HCT116 (cell line): Measurements from ENCODE around the gene PHF20. TPM values are rescaled to one million over a fixed set of nuclear protein-coding genes. Genes with fewer than 3 reads are reported as not detected.

ENCODE experiments used
- ATAC-seq: fragments of 200-7000 bp; cut with Tn5 transposase; 2 replicates; pipeline ENCODE4 v1.9.1; 2020; ENCODE audit warnings: mild to moderate bottlenecking, moderate library complexity
- BruUV-seq: library from RNA; stranded (reverse); fragments of 400-500 nt; replicated peaks from 2 replicates; lab custom pipeline; 2021; lab: Mats Ljungman, UMichigan
- CTCF ChIA-PET: fragments of 300-600 bp; sonication (Branson Sonifier 250); formaldehyde crosslinking; loops from one replicate; lab custom pipeline; 2021; ENCODE audit warnings: antibody characterized with exemption; lab: Charles Lee
- POLR2A ChIA-PET: fragments of 300-600, 350-600 bp; sonication (Branson Sonifier 250); formaldehyde crosslinking; loops from one replicate; lab custom pipeline; 2021; ENCODE audit warnings: antibody characterized with exemption; lab: Charles Lee
- RAD21 ChIA-PET, 2 experiments: fragments of 300-600 bp; sonication (Branson Sonifier 250); formaldehyde crosslinking; loops; one replicate each; lab custom pipeline; 2023; ENCODE audit warnings: low total read pairs in 2 of 2; ENCODE audit not compliant: uncharacterized antibody in 2 of 2, unreplicated experiment in 2 of 2, low non-redundant PET in 1 of 2; lab: Charles Lee
- DNase-seq: peaks from one replicate; pipeline ENCODE4 v3.0.0-alpha.2; 2010; ENCODE audit warnings: low read depth, low spot score
- H2AFZ ChIP-seq: fragments of 200-600 bp; shearing (Covaris generic), sonication (generic); 2 replicates; pipeline ENCODE4 v1.6.1; 2017; ENCODE audit warnings: low read depth, mixed run types, mixed read lengths, antibody characterized with exemption, low read length; ENCODE audit not compliant: poor library complexity, severe bottlenecking
- H3K27ac ChIP-seq: 2 replicates; pipeline ENCODE4 v1.5.1; 2012; ENCODE audit warnings: low read depth, low read length
- H3K27me3 ChIP-seq: fragments of 200-600 bp; sonication (generic); 2 replicates; pipeline ENCODE4 v1.6.1; 2016; ENCODE audit warnings: mixed run types, low read length, mixed read lengths; ENCODE audit not compliant: insufficient read depth
- H3K36me3 ChIP-seq, 2 experiments: fragments of 200-500 bp in 1 of 2; fragments of 200-600 bp in 1 of 2; sonication (Bioruptor generic) in 1 of 2; sonication (generic) in 1 of 2; 2 replicates each; pipeline versions ENCODE4 v1.5.1 to v1.6.1; 2014 to 2016; ENCODE audit warnings: low read length in 2 of 2, inconsistent platforms in 1 of 2, mixed read lengths in 1 of 2, mixed run types in 1 of 2; ENCODE audit not compliant: insufficient read depth in 2 of 2, control insufficient read depth in 1 of 2
- H3K4me1 ChIP-seq, 2 experiments: fragments of 200-600 bp in 1 of 2; sonication (generic) in 1 of 2; 2 replicates each; pipeline versions ENCODE4 v1.5.1 to v1.6.1; 2012 to 2017; ENCODE audit warnings: low read length in 2 of 2, inconsistent platforms in 1 of 2, mild to moderate bottlenecking in 1 of 2, mixed read lengths in 1 of 2, mixed run types in 1 of 2, moderate library complexity in 1 of 2; ENCODE audit not compliant: insufficient read depth in 2 of 2, control insufficient read depth in 1 of 2
- H3K4me2 ChIP-seq: fragments of 200-600 bp; sonication (generic); 2 replicates; pipeline ENCODE4 v1.6.1; 2017; ENCODE audit warnings: mixed run types, low read length, mixed read lengths
- H3K4me3 ChIP-seq, 2 experiments: fragments of 200-600 bp in 1 of 2; sonication (generic) in 1 of 2; replicated peaks in 1 of 2; 2 replicates each; pipeline ENCODE4 v1.5.1; 2011 to 2016; ENCODE audit warnings: low read length in 2 of 2, control low read depth in 1 of 2, low read depth in 1 of 2, mild to moderate bottlenecking in 1 of 2, mixed read lengths in 1 of 2, mixed run types in 1 of 2
- H3K79me2 ChIP-seq: fragments of 200-600 bp; sonication (generic); 2 replicates; pipeline ENCODE4 v1.6.1; 2017; ENCODE audit warnings: mild to moderate bottlenecking, mixed run types, low read length, moderate library complexity, mixed read lengths; ENCODE audit not compliant: insufficient read depth
- H3K9ac ChIP-seq: fragments of 200-600 bp; sonication (generic); 2 replicates; pipeline ENCODE4 v1.6.1; 2016; ENCODE audit warnings: low read length, mixed read lengths
- H3K9me2 ChIP-seq: fragments of 200-600 bp; sonication (generic), shearing (Covaris generic); 2 replicates; pipeline ENCODE4 v1.6.1; 2017; ENCODE audit warnings: mixed run types, mild to moderate bottlenecking, moderate library complexity; ENCODE audit not compliant: insufficient read depth
- H3K9me3 ChIP-seq, 2 experiments: fragments of 200-500 bp in 1 of 2; fragments of 200-600 bp in 1 of 2; sonication (Bioruptor generic) in 1 of 2; sonication (generic) in 1 of 2; 2 replicates each; pipeline ENCODE4 v1.6.1; 2014 to 2017; ENCODE audit warnings: low read length in 2 of 2, mixed read lengths in 2 of 2, inconsistent platforms in 1 of 2, low read depth in 1 of 2, mild to moderate bottlenecking in 1 of 2, mixed run types in 1 of 2, moderate library complexity in 1 of 2; ENCODE audit not compliant: control insufficient read depth in 1 of 2, insufficient read depth in 1 of 2
- H4K20me1 ChIP-seq: fragments of 200-600 bp; sonication (generic), shearing (Covaris generic); 2 replicates; pipeline ENCODE4 v1.6.1; 2017; ENCODE audit warnings: mixed run types, mild to moderate bottlenecking, moderate library complexity; ENCODE audit not compliant: insufficient read depth
- CBX3 ChIP-seq: IDR thresholded peaks from 2 replicates; pipeline ENCODE4 v1.6.1; 2012; ENCODE audit warnings: low read depth
- EGR1 ChIP-seq: IDR thresholded peaks from 2 replicates; pipeline ENCODE4 v1.6.1; 2012; ENCODE audit warnings: low read depth
- EZH2phosphoT487 ChIP-seq: fragments of 200-600 bp; IDR thresholded peaks from 2 replicates; pipeline ENCODE4 v1.6.1; 2018; ENCODE audit warnings: antibody characterized with exemption, borderline replicate concordance
- TCF7L2 ChIP-seq: IDR thresholded peaks from 2 replicates; pipeline ENCODE4 v1.7.0; 2011; ENCODE audit warnings: borderline replicate concordance, inconsistent platforms; ENCODE audit not compliant: insufficient read depth, insufficient read length; ENCODE audit errors: extremely low read depth
- ZNF274 ChIP-seq: fragments of 200-500 bp; sonication (Bioruptor generic); IDR thresholded peaks from 2 replicates; pipeline ENCODE4 v1.6.1; 2014; ENCODE audit warnings: mild to moderate bottlenecking, low read depth, low read length, inconsistent platforms
- intact Hi-C: fragments of 100-400 bp; cut with micrococcal nuclease; formaldehyde crosslinking; loops from 2 replicates; pipeline ENCODE4 v1.10.0; 2022
- total RNA-seq: library from RNA; stranded (reverse); gene quantifications from one replicate; pipeline ENCODE4 v1.2.1, GENCODE V29; 2021; ENCODE audit not compliant: unreplicated experiment
- TF ChIP-seq, protein P1 (sequence below), 3 experiments: fragments of 200-600 bp in 1 of 3; sonication (generic) in 1 of 3; IDR thresholded peaks in 2 of 3; conservative IDR thresholded peaks in 1 of 3; 2 replicates each; pipeline ENCODE4 v1.5.1; 2012 to 2017; ENCODE audit warnings: low read depth in 2 of 3, low read length in 2 of 3, antibody characterized with exemption in 1 of 3, borderline replicate concordance in 1 of 3, control low read depth in 1 of 3, mild to moderate bottlenecking in 1 of 3, mixed read lengths in 1 of 3, mixed run types in 1 of 3, moderate library complexity in 1 of 3; ENCODE audit not compliant: insufficient read depth in 1 of 3
- TF ChIP-seq, protein P2 (sequence below): IDR thresholded peaks from 2 replicates; pipeline ENCODE4 v1.6.1; 2011; ENCODE audit warnings: mild to moderate bottlenecking, low read length, moderate library complexity; ENCODE audit not compliant: insufficient replicate concordance; ENCODE audit errors: extremely low read depth
- TF ChIP-seq, protein P3 (sequence below): IDR thresholded peaks from 2 replicates; pipeline ENCODE4 v1.6.1; 2012

The PHF20 gene
- total RNA-seq, 1 experiment from 2014 or later, result 40.8 TPM

DNA sequence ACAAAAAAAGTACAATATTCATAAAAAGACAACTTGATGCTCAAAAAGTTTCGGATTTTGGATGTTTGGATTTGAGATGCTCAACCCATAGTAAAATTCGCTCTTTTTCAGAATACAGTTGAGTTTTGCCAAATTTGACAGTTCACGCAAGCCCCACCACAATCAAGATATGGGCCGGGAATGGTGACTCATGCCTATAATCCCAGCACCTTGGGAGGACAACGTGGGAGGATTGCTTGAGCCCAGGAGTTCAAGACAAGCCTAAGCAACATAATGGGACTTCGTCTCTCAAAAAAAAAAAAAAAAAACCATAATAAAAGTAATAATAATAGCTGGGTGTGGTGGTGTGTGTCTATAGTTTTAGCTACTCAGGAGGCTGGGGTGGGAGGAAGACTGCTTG is 51.3 kb downstream of the PHF20 start:
- CTCF ChIA-PET, result no interaction called here
- Histone ChIP-seq H3K27ac (no peak overlapping the region), H3K9ac (no peak overlapping the region), H3K4me3 (no peak overlapping the region), H3K9me2 (no peaks in the 10 kb centered on the region), H3K27me3 (no peaks in the 10 kb centered on the region), H4K20me1 (no peaks in the 10 kb centered on the region), H3K79me2 (0 out of 2 replicates have a peak, but pooled peaks cover 3% of the 10 kb centered on the region), H2AFZ (no peak overlapping the region), H3K4me1 (peaks cover 17 to 45% of the 10 kb centered on the region in 2 experiments), H3K36me3 (no peaks in the 10 kb centered on the region), H3K4me2 (peak overlapping the region; percentile 39; the same call in 1 of the 2 replicates), H3K9me3 (no peaks in the 10 kb centered on the region)
- ATAC-seq, result no peak
- intact Hi-C loops, result no loop called here
- POLR2A ChIA-PET, result no interaction called here
- BruUV-seq, result no TSS peak
- DNase-seq, result no peak
- TF ChIP-seq, protein P1, sequence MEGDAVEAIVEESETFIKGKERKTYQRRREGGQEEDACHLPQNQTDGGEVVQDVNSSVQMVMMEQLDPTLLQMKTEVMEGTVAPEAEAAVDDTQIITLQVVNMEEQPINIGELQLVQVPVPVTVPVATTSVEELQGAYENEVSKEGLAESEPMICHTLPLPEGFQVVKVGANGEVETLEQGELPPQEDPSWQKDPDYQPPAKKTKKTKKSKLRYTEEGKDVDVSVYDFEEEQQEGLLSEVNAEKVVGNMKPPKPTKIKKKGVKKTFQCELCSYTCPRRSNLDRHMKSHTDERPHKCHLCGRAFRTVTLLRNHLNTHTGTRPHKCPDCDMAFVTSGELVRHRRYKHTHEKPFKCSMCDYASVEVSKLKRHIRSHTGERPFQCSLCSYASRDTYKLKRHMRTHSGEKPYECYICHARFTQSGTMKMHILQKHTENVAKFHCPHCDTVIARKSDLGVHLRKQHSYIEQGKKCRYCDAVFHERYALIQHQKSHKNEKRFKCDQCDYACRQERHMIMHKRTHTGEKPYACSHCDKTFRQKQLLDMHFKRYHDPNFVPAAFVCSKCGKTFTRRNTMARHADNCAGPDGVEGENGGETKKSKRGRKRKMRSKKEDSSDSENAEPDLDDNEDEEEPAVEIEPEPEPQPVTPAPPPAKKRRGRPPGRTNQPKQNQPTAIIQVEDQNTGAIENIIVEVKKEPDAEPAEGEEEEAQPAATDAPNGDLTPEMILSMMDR (IDR thresholded peaks at IDR 0.05 in 2 of 3, conservative IDR thresholded peaks at IDR 0.05 in 1 of 3; ENCODE audit: borderline replicate concordance in 1 of 3, insufficient read depth in 1 of 3, low read depth in 2 of 3, low read length in 2 of 3), result no peak
- TF ChIP-seq EGR1 (peak; percentile 35; the same call in 1 of the 2 replicates), TCF7L2 (no peak)
- RAD21 ChIA-PET, result no interaction called here

DNA sequence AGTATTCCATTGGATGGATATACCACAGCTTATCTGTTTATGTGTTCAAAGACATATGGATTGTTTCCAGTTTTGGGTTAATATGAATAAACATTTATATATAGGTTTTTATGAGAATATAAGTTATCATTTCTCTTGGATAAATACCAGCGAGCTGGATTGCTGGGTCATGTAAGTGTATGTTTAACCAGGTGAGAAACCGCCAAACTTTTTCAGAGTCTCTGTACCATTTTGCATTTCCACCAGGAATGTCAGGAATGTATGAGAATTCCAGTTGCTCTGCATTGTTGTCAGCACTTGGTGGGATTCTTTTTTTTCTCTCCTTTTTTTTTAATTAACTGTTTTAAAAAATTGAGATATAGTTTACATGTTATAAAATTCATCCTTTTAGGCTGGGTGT is 52.1 kb downstream of the PHF20 start:
- Histone ChIP-seq H2AFZ (no peak overlapping the region), H3K27me3 (no peaks in the 10 kb centered on the region), H3K27ac (no peak overlapping the region), H3K9me2 (no peaks in the 10 kb centered on the region), H3K4me1 (peaks cover 17 to 45% of the 10 kb centered on the region in 2 experiments), H3K4me3 (no peak overlapping the region), H3K9me3 (no peaks in the 10 kb centered on the region), H3K4me2 (peak overlapping the region; percentile 39; the same call in 1 of the 2 replicates), H3K79me2 (0 out of 2 replicates have a peak, but pooled peaks cover 3% of the 10 kb centered on the region), H4K20me1 (no peaks in the 10 kb centered on the region), H3K36me3 (no peaks in the 10 kb centered on the region)
- intact Hi-C loops, result no loop called here
- DNase-seq (no peak), ATAC-seq (no peak)
- no TSS peak for BruUV-seq
- POLR2A ChIA-PET, result no interaction called here
- TF ChIP-seq, protein P2, sequence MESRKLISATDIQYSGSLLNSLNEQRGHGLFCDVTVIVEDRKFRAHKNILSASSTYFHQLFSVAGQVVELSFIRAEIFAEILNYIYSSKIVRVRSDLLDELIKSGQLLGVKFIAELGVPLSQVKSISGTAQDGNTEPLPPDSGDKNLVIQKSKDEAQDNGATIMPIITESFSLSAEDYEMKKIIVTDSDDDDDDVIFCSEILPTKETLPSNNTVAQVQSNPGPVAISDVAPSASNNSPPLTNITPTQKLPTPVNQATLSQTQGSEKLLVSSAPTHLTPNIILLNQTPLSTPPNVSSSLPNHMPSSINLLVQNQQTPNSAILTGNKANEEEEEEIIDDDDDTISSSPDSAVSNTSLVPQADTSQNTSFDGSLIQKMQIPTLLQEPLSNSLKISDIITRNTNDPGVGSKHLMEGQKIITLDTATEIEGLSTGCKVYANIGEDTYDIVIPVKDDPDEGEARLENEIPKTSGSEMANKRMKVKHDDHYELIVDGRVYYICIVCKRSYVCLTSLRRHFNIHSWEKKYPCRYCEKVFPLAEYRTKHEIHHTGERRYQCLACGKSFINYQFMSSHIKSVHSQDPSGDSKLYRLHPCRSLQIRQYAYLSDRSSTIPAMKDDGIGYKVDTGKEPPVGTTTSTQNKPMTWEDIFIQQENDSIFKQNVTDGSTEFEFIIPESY, result no peak
- no peak for TF ChIP-seq CBX3
- TF ChIP-seq EZH2phosphoT487, result no peak
- no peak for TF ChIP-seq ZNF274
- no peak for TF ChIP-seq TCF7L2
- TF ChIP-seq, protein P3, sequence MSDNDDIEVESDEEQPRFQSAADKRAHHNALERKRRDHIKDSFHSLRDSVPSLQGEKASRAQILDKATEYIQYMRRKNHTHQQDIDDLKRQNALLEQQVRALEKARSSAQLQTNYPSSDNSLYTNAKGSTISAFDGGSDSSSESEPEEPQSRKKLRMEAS, result no peak
- TF ChIP-seq, all 23 proteins: peak for 0
- ChIA-PET RAD21 (no interaction called here), CTCF (no interaction called here)
- no peak overlapping the region for H3K9ac ChIP-seq
